Sigmoid colon (tissue), 7 donors: ENCODE results near the gene STK39. TPM values are rescaled to one million over a fixed set of nuclear protein-coding genes. Genes with fewer than 3 reads are reported as not detected.
A peak's percentile ranks its signal among the peaks of the same experiment; 100 is the strongest.

Source experiments
- DNase-seq: peaks from one replicate; pipeline ENCODE4 v3.0.0-alpha.2; 2019
- H3K27ac ChIP-seq, 4 donors: fragments of 200-600 bp; sonication (generic); one replicate each; pipeline ENCODE4 v1.5.1; 2016 to 2019; ENCODE audit warnings: mild to moderate bottlenecking in 1 of 4
- H3K27me3 ChIP-seq, 3 donors: fragments of 200-600 bp; sonication (generic); one replicate each; pipeline ENCODE4 v1.5.1; 2019; ENCODE audit warnings: mild to moderate bottlenecking in 1 of 3
- H3K36me3 ChIP-seq, 4 donors: fragments of 200-600 bp; sonication (generic); one replicate each; pipeline ENCODE4 v1.5.1; 2016 to 2019
- H3K4me1 ChIP-seq, 4 donors: fragments of 200-600 bp; sonication (generic); one replicate each; pipeline ENCODE4 v1.5.1; 2017 to 2019
- H3K4me3 ChIP-seq, 4 donors: fragments of 200-600 bp; sonication (generic); one replicate each; pipeline ENCODE4 v1.5.1; 2017 to 2019; ENCODE audit warnings: mild to moderate bottlenecking in 2 of 4, moderate library complexity in 1 of 4
- H3K9me3 ChIP-seq, 4 donors: fragments of 200-600 bp in 3 of 4; sonication (generic) in 3 of 4; one replicate each; pipeline versions ENCODE4 v1.5.1 to v1.6.1; 2013 to 2019
- CTCF ChIP-seq, 4 experiments: fragments of 450-650 bp in 3 of 4; fragments of 200-600 bp in 1 of 4; IDR thresholded peaks; one replicate each; pipeline ENCODE4 v1.5.1; 2016 to 2019; ENCODE audit warnings: antibody characterized with exemption in 4 of 4, mild to moderate bottlenecking in 3 of 4, moderate library complexity in 2 of 4
- EP300 ChIP-seq, 4 donors: sonication (generic); formaldehyde crosslinking; IDR thresholded peaks; one replicate each; pipeline ENCODE4 v1.6.1; 2017; ENCODE audit warnings: antibody characterized with exemption in 4 of 4
- POLR2A ChIP-seq, 2 donors: fragments of 450-650 bp; IDR thresholded peaks; one replicate each; pipeline ENCODE4 v1.6.1; 2016; ENCODE audit warnings: antibody characterized with exemption in 2 of 2, mild to moderate bottlenecking in 2 of 2, moderate library complexity in 2 of 2
- POLR2AphosphoS5 ChIP-seq, 4 donors: sonication (generic); formaldehyde crosslinking; IDR thresholded peaks; one replicate each; pipeline ENCODE4 v1.6.1; 2017; ENCODE audit warnings: antibody characterized with exemption in 4 of 4
- WGBS, 2 donors: extraction: QIAGEN DNeasy Blood & Tissue Kit; methylation state at CpG; one replicate each; pipeline ENCODE4 v1.1.7; 2013; 5-methylcytosine and 5-hydroxymethylcytosine counted together
- intact Hi-C: fragments of 100-400 bp; cut with DNase I; formaldehyde crosslinking; loops from one replicate; pipeline ENCODE4 v1.15.1; 2023
- polyA plus RNA-seq, 3 donors: library from polyadenylated mRNA; stranded (reverse); fragments of 200-250 nt; gene quantifications; one replicate each; pipeline ENCODE4 v1.2.3, GENCODE V29; 2013
- total RNA-seq, 4 donors: library from RNA; depleted of rRNA; stranded (reverse); fragments of >200 nt; gene quantifications; one replicate each; pipeline ENCODE4 v1.1.0, GENCODE V29; 2016
- donor health status: healthy with polysubstance abuse.
- donor health status: Bipolar disorder and iron deficiency.
- donor health status: healthy.

Gene STK39
- total and polyA plus RNA-seq, 7 donors: 13.4 to 44.9 (median 24.1) TPM

GRCh38 chr2:167990062-167990461 is 257.3 kb downstream of the STK39 start:
- Histone ChIP-seq H3K27me3 (no peaks in the 10 kb centered on the region), H3K4me3 (no peak overlapping the region), H3K27ac (no peak overlapping the region), H3K9me3 (no peaks in the 10 kb centered on the region), H3K4me1 (peaks cover 0 to 12% (median 10%) of the 10 kb centered on the region in 4 donors), H3K36me3 (no peaks in the 10 kb centered on the region)
- TF ChIP-seq CTCF (IDR thresholded peaks at IDR 0.05) (no peak), POLR2AphosphoS5 (IDR thresholded peaks at IDR 0.05) (no peak), POLR2A (IDR thresholded peaks at IDR 0.05) (no peak), EP300 (IDR thresholded peaks at IDR 0.05) (no peak)
- 94 to 95% methylated on average over 4 of the region's 4 CpGs for WGBS, 2 donors
- intact Hi-C loops: no loop called here
- DNase-seq: no peak

- no peak for DNase-seq
- Histone ChIP-seq H3K9me3 (no peaks in the 10 kb centered on the region), H3K36me3 (no peaks in the 10 kb centered on the region), H3K4me3 (no peak overlapping the region), H3K27ac (no peak overlapping the region), H3K27me3 (no peaks in the 10 kb centered on the region), H3K4me1 (peaks cover 0 to 12% (median 10%) of the 10 kb centered on the region in 4 donors)
- TF ChIP-seq EP300 (IDR thresholded peaks at IDR 0.05): no peak
- TF ChIP-seq POLR2AphosphoS5 (IDR thresholded peaks at IDR 0.05): no peak
- no peak for TF ChIP-seq POLR2A (IDR thresholded peaks at IDR 0.05)
- no peak for TF ChIP-seq CTCF (IDR thresholded peaks at IDR 0.05)
- intact Hi-C loops: no loop called here
- WGBS, 2 donors: 93 to 97% methylated on average over 2 of the region's 2 CpGs
These were observed 259.1 kb downstream of the STK39 start for GRCh38 chr2:167988296-167988695.

- H3K4me3 ChIP-seq: no peak overlapping the region
- H3K36me3 ChIP-seq: no peaks in the 10 kb centered on the region
- no peak overlapping the region for H3K27ac ChIP-seq
- TF ChIP-seq POLR2A (IDR thresholded peaks at IDR 0.05): no peak
- no peak for TF ChIP-seq CTCF (IDR thresholded peaks at IDR 0.05)
- no peak for TF ChIP-seq POLR2AphosphoS5 (IDR thresholded peaks at IDR 0.05)
- no peak for TF ChIP-seq EP300 (IDR thresholded peaks at IDR 0.05)
- H3K4me1 ChIP-seq: peaks cover 0 to 12% (median 10%) of the 10 kb centered on the region in 4 donors
- no peak for DNase-seq
- H3K9me3 ChIP-seq: no peaks in the 10 kb centered on the region
- no peaks in the 10 kb centered on the region for H3K27me3 ChIP-seq
- 93 to 96% methylated on average over 1 of the region's 1 CpG for WGBS, 2 donors
- intact Hi-C loops: no loop called here
These were observed 259.8 kb downstream of the STK39 start for GRCh38 chr2:167987558-167987957.

GRCh38 chr2:167987026-167987425 is 260.4 kb downstream of the STK39 start:
- WGBS, 2 donors: 91 to 96% methylated on average over 6 of the region's 6 CpGs
- H3K27me3 ChIP-seq: no peaks in the 10 kb centered on the region
- intact Hi-C loops: no loop called here
- H3K4me1 ChIP-seq: peaks cover 0 to 12% (median 10%) of the 10 kb centered on the region in 4 donors
- DNase-seq: no peak
- H3K27ac ChIP-seq: no peak overlapping the region
- no peaks in the 10 kb centered on the region for H3K36me3 ChIP-seq
- no peak for TF ChIP-seq POLR2A (IDR thresholded peaks at IDR 0.05)
- TF ChIP-seq EP300 (IDR thresholded peaks at IDR 0.05): no peak
- TF ChIP-seq POLR2AphosphoS5 (IDR thresholded peaks at IDR 0.05): no peak
- no peak for TF ChIP-seq CTCF (IDR thresholded peaks at IDR 0.05)
- no peaks in the 10 kb centered on the region for H3K9me3 ChIP-seq
- no peak overlapping the region for H3K4me3 ChIP-seq

GRCh38 chr2:167986223-167986622 is 261.2 kb downstream of the STK39 start:
- no peaks in the 10 kb centered on the region for H3K9me3 ChIP-seq
- no peak for TF ChIP-seq EP300 (IDR thresholded peaks at IDR 0.05)
- no peak for TF ChIP-seq POLR2AphosphoS5 (IDR thresholded peaks at IDR 0.05)
- no peak for TF ChIP-seq POLR2A (IDR thresholded peaks at IDR 0.05)
- TF ChIP-seq CTCF (IDR thresholded peaks at IDR 0.05): no peak
- no peaks in the 10 kb centered on the region for H3K36me3 ChIP-seq
- no peak for DNase-seq
- H3K4me1 ChIP-seq: peaks cover 0 to 12% (median 10%) of the 10 kb centered on the region in 4 donors
- no peak overlapping the region for H3K4me3 ChIP-seq
- intact Hi-C loops: no loop called here
- H3K27me3 ChIP-seq: no peaks in the 10 kb centered on the region
- WGBS, 2 donors: 83 to 90% methylated on average over 2 of the region's 2 CpGs
- peak overlapping the region in 1 of 4 donors; percentile 62 for H3K27ac ChIP-seq
